Measurements from ENCODE around the gene ENO2.

Gene ENO2

DNA sequence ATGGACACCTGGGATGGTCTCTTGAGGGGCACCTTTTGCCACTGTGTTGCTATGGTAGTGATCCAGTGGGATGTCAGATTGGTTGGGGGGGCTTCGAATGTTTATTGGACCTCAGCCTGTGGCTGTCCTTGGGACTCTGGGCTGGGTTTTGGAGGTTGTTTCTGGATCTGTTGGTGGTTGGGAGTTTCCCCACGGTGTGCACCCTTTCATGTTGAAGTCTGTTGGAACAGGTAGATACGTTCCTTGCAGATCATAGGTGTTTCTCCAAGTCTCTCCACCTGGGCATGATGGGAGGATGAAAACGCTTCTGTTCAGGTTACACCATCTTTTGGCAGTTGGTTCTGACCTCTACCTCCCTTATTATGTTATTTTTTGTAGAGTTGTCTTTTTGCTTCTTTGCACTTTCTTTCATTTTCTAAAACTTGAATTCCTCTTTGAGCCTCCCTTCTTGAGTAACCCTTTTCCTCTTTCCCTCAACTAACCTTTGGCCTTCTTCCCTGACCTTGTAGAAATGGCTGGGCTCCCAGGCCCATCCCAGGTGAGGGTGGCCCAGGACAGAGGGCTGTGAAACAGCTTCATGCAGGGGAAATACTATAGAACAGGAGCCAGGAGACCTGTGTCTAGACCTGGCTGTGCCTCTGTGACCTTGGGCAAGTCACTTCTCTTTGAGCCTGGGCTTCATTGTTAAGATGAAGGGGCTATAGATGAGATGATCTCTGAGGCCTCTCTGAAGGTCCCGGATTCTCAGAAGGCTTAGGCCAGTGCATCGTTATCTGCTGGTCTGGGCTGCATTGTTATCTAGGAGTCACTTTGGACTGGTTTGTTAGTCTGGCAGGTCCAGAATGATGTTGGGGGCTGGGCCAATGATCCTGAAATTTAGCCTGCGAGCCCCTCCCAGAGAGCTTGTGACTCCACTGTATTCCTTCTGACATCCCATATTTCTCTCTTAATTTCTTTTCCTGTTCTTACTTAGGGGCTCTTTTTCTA is 15.4 kb downstream of the ENO2 start:
- in situ Hi-C loops (cut with MboI; ENCODE audit: low sequenced_read_pairs) = no loop called here

DNA sequence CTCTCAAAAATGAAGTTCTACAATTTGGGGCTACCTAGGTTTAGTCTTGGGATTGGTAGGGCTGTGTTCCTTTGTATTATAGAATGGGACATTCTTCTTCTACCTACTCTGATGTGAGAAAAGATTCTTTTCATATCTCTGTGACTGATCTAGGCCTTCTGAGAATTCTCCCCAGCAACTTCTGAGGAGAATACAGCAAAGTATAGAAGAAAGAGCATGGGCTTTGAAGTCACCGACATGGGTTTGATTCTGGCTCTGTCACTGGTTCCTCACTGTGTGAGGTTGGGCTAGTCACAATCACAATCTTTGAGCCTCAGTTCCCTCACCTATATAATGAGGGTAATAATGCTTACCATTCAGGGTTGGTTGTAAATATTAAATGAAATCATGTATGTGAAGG is 18.4 kb downstream of the ENO2 start:
- in situ Hi-C loops (cut with MboI; ENCODE audit: low sequenced_read_pairs) = no loop called here

DNA sequence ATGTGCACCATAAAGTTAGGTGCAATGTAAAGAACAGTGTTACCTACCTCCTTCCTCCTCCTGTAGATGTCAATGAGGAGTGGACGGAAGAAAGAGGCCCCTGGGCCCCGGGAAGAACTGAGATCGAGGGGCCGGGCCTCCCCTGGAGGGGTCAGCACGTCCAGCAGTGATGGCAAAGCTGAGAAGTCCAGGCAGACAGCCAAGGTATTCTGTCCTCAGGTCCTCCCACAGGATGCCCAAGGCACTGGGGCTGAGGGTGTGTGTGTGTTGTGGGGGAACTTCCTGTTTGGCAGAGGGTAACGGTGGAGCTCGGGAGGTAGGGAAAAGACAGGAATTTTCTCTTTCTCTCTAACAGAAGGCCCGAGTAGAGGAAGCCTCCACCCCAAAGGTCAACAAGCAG is 19.7 kb downstream of the ENO2 start:
- in situ Hi-C loops (cut with MboI; ENCODE audit: low sequenced_read_pairs) = no loop called here

DNA sequence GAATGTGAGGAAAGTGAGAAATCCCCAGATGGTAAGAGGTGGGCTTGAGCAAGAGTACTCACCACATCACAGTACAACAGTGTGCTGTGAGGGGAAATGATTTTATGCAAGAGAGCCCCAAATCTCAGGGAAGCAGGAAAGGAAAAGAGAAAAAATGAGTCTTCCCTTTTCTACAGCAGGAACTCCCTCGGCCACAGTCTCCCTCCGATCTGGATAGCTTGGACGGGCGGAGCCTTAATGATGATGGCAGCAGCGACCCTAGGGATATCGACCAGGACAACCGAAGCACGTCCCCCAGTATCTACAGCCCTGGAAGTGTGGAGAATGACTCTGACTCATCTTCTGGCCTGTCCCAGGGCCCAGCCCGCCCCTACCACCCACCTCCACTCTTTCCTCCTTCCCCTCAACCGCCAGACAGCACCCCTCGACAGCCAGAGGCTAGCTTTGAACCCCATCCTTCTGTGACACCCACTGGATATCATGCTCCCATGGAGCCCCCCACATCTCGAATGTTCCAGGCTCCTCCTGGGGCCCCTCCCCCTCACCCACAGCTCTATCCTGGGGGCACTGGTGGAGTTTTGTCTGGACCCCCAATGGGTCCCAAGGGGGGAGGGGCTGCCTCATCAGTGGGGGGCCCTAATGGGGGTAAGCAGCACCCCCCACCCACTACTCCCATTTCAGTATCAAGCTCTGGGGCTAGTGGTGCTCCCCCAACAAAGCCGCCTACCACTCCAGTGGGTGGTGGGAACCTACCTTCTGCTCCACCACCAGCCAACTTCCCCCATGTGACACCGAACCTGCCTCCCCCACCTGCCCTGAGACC is 21.2 kb downstream of the ENO2 start:
- in situ Hi-C loops (cut with MboI; ENCODE audit: low sequenced_read_pairs) = no loop called here

DNA sequence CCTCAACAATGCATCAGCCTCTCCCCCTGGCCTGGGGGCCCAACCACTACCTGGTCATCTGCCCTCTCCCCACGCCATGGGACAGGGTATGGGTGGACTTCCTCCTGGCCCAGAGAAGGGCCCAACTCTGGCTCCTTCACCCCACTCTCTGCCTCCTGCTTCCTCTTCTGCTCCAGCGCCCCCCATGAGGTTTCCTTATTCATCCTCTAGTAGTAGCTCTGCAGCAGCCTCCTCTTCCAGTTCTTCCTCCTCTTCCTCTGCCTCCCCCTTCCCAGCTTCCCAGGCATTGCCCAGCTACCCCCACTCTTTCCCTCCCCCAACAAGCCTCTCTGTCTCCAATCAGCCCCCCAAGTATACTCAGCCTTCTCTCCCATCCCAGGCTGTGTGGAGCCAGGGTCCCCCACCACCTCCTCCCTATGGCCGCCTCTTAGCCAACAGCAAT is 21.8 kb downstream of the ENO2 start:
- in situ Hi-C loops (cut with MboI; ENCODE audit: low sequenced_read_pairs) = no loop called here

DNA sequence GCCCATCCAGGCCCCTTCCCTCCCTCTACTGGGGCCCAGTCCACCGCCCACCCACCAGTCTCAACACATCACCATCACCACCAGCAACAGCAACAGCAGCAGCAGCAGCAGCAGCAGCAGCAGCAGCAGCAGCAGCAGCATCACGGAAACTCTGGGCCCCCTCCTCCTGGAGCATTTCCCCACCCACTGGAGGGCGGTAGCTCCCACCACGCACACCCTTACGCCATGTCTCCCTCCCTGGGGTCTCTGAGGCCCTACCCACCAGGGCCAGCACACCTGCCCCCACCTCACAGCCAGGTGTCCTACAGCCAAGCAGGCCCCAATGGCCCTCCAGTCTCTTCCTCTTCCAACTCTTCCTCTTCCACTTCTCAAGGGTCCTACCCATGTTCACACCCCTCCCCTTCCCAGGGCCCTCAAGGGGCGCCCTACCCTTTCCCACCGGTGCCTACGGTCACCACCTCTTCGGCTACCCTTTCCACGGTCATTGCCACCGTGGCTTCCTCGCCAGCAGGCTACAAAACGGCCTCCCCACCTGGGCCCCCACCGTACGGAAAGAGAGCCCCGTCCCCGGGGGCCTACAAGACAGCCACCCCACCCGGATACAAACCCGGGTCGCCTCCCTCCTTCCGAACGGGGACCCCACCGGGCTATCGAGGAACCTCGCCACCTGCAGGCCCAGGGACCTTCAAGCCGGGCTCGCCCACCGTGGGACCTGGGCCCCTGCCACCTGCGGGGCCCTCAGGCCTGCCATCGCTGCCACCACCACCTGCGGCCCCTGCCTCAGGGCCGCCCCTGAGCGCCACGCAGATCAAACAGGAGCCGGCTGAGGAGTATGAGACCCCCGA is 22.5 kb downstream of the ENO2 start:
- in situ Hi-C loops (cut with MboI; ENCODE audit: low sequenced_read_pairs) = no loop called here

DNA sequence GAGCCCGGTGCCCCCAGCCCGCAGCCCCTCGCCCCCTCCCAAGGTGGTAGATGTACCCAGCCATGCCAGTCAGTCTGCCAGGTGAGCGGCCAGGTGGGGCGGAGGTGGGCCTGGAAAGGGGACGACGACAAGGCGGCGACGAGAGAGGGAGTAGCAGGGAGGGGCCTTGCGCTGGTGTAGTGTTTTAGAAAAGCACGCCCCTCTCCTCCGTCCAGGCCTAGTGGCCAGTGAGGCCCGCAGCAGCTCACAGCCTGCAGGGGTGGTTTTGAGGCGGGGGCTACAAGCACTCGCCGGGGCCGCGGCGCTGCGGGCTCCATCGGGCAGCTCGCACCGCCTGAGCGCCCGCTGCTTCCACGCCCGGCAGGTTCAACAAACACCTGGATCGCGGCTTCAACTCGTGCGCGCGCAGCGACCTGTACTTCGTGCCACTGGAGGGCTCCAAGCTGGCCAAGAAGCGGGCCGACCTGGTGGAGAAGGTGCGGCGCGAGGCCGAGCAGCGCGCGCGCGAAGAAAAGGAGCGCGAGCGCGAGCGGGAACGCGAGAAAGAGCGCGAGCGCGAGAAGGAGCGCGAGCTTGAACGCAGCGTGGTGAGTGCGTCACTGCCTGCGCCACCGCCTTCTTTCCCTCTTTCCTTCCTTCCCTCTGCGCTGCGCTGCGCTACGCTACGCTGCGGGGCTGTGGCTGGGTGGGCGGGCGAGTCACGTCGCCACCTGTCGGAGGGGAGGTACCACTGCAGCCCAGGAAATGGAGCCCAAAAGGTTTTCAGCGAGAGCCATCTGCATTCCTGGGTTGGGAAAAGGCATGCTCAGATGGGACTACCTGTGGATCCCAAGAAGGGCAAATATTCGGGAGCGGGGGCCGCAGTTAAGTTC is 23.3 kb downstream of the ENO2 start:
- in situ Hi-C loops (cut with MboI; ENCODE audit: low sequenced_read_pairs) = no loop called here

DNA sequence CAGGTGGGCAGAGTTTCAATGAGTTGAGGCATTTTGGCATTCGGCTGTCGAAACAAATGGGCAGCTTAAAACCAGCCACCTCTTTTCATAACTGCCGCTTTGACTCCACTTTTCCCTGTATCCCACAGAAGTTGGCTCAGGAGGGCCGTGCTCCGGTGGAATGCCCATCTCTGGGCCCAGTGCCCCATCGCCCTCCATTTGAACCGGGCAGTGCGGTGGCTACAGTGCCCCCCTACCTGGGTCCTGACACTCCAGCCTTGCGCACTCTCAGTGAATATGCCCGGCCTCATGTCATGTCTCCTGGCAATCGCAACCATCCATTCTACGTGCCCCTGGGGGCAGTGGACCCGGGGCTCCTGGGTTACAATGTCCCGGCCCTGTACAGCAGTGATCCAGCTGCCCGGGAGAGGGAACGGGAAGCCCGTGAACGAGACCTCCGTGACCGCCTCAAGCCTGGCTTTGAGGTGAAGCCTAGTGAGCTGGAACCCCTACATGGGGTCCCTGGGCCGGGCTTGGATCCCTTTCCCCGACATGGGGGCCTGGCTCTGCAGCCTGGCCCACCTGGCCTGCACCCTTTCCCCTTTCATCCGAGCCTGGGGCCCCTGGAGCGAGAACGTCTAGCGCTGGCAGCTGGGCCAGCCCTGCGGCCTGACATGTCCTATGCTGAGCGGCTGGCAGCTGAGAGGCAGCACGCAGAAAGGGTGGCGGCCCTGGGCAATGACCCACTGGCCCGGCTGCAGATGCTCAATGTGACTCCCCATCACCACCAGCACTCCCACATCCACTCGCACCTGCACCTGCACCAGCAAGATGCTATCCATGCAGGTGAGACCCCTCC is 24.2 kb downstream of the ENO2 start:
- in situ Hi-C loops (cut with MboI; ENCODE audit: low sequenced_read_pairs) = no loop called here

DNA sequence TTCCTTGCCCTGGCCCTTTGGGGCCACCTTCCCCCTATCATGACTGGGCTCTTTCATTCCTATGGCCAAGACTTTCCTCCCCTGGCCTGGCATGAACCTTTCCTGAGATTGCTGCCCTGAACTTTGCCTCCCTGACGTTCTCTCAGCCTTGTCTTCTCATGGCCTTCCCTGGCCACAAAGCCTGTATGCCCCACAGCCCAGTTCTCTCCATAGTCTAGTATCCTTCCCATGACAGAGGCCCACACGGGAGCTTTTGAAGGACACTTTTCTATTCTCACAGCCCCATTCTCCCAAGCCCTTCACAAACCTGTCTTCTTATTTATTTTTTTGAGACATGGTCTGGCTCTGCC is 24.8 kb downstream of the ENO2 start:
- in situ Hi-C loops (cut with MboI; ENCODE audit: low sequenced_read_pairs) = no loop called here

DNA sequence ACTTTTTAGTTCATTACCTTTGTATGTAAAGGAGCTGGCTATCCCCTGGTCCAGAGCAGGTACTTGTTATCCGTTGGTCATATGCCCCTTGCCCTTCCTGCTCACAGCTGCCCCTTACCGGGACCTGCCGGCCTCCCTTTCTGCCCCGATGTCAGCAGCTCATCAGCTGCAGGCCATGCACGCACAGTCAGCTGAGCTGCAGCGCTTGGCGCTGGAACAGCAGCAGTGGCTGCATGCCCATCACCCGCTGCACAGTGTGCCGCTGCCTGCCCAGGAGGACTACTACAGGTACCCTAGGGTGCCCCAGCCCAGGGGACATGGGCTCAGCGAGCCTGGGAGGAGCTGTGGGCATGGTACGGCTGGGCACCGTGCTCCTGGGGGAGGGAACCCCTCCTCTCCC is 26.9 kb downstream of the ENO2 start:
- in situ Hi-C loops (cut with MboI; ENCODE audit: low sequenced_read_pairs) = no loop called here

DNA sequence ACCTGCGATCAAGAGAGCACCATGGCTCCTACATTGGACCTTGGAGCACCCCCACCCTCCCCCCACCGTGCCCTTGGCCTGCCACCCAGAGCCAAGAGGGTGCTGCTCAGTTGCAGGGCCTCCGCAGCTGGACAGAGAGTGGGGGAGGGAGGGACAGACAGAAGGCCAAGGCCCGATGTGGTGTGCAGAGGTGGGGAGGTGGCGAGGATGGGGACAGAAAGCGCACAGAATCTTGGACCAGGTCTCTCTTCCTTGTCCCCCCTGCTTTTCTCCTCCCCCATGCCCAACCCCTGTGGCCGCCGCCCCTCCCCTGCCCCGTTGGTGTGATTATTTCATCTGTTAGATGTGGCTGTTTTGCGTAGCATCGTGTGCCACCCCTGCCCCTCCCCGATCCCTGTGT is 27.4 kb downstream of the ENO2 start:
- in situ Hi-C loops (cut with MboI; ENCODE audit: low sequenced_read_pairs) = no loop called here

DNA sequence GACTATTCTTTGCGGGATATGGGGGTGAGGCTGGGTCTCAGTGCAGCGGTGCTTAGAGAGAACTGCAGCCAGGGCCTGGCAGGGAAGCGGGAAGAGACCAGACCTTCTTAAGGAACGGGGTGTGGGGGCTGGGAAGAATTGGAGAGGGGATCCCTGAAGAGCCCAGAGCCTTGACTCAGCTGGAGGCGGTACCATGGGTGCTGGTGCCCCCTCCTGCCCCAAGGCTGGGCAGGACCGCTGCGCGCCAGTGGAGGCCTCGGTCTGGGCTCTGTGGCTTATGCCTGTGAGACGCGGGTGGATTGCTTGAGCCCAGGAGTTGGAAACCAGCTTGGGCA is 27.9 kb downstream of the ENO2 start:
- in situ Hi-C loops (cut with MboI; ENCODE audit: low sequenced_read_pairs) = no loop called here

DNA sequence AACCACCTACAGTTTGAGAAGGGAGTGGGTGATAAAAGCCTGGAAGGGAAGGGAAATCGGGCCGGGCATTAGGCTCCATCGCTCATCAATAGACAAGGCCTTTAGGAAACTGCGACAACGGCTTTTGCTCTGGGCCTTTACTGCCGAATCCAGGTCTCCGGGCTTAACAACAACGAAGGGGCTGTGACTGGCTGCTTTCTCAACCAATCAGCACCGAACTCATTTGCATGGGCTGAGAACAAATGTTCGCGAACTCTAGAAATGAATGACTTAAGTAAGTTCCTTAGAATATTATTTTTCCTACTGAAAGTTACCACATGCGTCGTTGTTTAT is 29.0 kb downstream of the ENO2 start:
- in situ Hi-C loops (cut with MboI; ENCODE audit: low sequenced_read_pairs) = no loop called here

DNA sequence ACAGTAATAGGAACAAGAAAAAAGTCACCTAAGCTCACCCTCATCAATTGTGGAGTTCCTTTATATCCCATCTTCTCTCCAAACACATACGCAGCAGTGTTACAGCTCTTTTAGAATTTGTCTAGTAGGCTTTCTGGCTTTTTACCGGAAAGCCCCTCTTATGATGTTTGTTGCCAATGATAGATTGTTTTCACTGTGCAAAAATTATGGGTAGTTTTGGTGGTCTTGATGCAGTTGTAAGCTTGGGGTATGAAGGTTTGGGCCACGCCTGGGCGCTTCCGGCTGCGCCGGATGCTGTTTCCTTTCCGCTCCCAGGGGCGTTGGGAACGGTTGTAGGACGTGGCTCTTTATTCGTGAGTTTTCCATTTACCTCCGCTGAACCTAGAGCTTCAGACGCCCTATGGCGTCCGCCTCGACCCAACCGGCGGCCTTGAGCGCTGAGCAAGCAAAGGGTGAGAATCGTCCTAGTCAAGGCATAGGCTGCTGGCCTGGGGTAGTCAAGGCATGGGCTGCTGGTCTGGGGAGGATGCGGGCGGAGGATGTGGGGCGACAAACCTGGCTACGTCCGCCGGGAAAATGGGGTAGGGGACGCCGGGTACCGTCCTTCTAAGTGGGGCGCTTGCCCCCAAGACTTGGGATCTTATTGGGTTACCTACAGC is 29.5 kb downstream of the ENO2 start, which contains the start of the genes C12orf57 and RNU7-1:
C12orf57 (plus strand) TSS at position 301 of the 659 bp plus-strand sequence; CDS start at position 401, 100 bp downstream.
RNU7-1 (plus strand) TSS at position 95 of the 659 bp plus-strand sequence.
- in situ Hi-C loops (cut with MboI; ENCODE audit: low sequenced_read_pairs) = no loop called here

DNA sequence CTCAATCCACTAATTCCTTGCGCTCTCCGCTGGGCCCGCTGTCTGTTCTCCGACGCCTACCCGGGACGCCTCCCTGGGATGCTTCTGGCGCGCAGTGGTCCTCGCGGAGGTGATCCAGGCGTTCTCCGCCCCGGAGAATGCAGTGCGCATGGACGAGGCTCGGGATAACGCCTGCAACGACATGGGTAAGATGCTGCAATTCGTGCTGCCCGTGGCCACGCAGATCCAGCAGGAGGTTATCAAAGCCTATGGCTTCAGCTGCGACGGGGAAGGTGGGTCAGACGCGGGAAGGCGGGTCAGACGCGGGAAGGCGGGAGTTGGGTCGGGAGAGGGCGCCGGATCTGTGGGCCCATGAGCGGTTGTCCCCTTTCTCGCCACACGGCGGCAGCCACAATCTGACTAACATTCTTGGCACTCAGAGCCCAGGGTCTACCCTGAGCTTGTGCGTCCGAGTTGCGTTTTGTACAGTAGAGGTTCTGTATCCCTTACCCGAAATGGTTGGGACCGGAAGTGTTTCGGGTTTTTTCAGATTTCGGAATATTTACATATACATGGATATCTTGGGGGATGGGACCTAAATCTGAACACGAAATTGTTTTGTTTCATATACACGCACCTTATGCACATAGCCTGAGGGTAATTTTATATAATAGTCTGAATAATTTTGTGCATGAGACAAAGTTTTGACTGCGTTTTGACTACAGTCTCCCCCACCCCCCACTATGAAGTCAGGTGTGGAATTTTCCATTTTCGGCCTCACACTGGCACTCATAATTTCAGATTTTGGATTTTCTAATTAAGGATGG is 30.2 kb downstream of the ENO2 start:
- in situ Hi-C loops (cut with MboI; ENCODE audit: low sequenced_read_pairs) = no loop called here

DNA sequence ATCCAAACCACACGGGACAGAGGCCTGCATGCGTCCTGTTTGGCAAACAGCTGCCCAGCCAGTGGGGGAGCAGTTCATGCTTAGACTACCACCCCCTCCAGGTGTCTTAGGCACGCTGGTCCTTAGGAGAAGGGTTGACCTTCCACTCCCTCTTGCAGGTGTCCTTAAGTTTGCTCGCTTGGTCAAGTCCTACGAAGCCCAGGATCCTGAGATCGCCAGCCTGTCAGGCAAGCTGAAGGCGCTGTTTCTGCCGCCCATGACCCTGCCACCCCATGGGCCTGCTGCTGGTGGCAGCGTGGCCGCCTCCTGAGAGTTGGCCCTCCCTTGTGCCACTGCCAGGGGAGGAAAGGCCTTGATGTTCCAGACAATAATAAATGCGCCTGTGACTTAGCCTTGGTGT is 31.2 kb downstream of the ENO2 start:
- in situ Hi-C loops (cut with MboI; ENCODE audit: low sequenced_read_pairs) = no loop called here

DNA sequence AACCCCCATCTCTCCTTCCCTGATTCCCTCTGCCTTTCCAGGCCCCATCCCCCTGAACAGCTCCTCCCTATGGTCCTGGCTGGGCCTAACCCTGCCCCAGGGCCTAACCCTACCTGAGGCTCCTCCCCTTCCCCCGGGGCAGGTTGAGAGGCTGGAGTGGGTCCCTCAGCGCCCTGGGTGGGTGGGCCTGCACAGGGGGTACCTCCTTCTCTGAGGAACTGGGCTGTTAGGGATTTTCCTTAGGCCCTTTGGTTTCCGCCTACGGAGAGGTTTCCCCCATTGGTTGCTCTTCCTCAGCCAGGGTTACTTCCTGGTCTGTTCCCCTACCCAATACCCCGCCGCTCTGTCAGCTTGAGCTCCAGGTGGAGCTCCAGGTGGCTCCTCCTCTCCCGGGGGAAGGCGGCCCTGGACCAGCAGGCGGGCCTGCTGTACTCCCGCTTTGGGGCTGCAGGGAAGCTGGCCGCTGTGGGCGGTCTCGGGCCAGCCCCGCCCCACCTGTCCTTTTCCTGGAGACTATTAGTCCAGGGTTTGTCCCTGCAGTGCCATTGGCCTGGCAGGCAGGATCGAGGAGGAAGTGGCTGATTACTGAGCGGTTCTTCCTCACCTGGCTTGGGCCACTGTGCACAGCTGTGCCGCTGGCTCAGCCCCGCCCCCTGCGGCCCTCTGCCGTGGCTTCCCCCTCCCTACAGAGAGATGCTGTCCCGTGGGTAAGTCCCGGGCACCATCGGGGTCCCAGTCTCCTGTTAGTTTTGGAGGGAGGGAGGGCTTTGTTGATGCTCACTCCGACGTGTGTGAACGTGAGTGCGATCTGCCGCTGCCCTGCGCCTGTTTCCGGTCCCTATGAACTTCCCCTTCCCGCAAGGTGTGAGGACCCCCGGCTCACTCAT is 31.9 kb downstream of the ENO2 start:
- in situ Hi-C loops (cut with MboI; ENCODE audit: low sequenced_read_pairs) = no loop called here

Data from HL-60/S4 treated with phorbol 12-myristate 13-acetate at 8.2 ng/mL for 4 days and 3 days (cell line).